ENCODE measurements around the gene FFAR2.
"Not testable (repeated sequence)": the region's sequence is repeated elsewhere in the genome, so short reads cannot be mapped to it uniquely, and the experiment has no call there.

Gene FFAR2

GRCh38 chr19:35423406-35423805 lies 24.7 kb upstream of the FFAR2 start:
- H3K27me3 ChIP-seq (replicated peaks; ENCODE audit: control insufficient read depth, insufficient read depth, low read length, poor library complexity, severe bottlenecking); H3K4me3 ChIP-seq (ENCODE audit: insufficient read depth, low read depth, low read length, poor library complexity, severe bottlenecking); H3K27ac ChIP-seq (ENCODE audit: insufficient read depth, low read length, poor library complexity, severe bottlenecking); DNase-seq; H3K9me3 ChIP-seq (ENCODE audit: control insufficient read depth, low read length); H3K36me3 ChIP-seq (ENCODE audit: control insufficient read depth, insufficient read depth, low read length); H3K4me1 ChIP-seq (ENCODE audit: control insufficient read depth, insufficient read depth, low read length, poor library complexity, severe bottlenecking): not testable (repeated sequence)

- DNase-seq = no peak
- Histone ChIP-seq H3K9me3 (ENCODE audit: control insufficient read depth, low read length) (no peaks in the 10 kb centered on the region), H3K27ac (ENCODE audit: insufficient read depth, low read length, poor library complexity, severe bottlenecking) (no peak overlapping the region)
Observed at GRCh38 chr19:35425682-35426081, 22.4 kb upstream of the FFAR2 start.

GRCh38 chr19:35427187-35427586 lies 20.9 kb upstream of the FFAR2 start:
- peaks cover 5% of the 10 kb centered on the region for H3K9me3 ChIP-seq (ENCODE audit: control insufficient read depth, low read length)
- no peak overlapping the region for H3K27ac ChIP-seq (ENCODE audit: insufficient read depth, low read length, poor library complexity, severe bottlenecking)
- H3K27me3 ChIP-seq (replicated peaks; ENCODE audit: control insufficient read depth, insufficient read depth, low read length, poor library complexity, severe bottlenecking) = no peaks in the 10 kb centered on the region
- no peaks in the 10 kb centered on the region for H3K36me3 ChIP-seq (ENCODE audit: control insufficient read depth, insufficient read depth, low read length)
- no peak for DNase-seq
- H3K4me3 ChIP-seq (ENCODE audit: insufficient read depth, low read depth, low read length, poor library complexity, severe bottlenecking) = no peak overlapping the region
- H3K4me1 ChIP-seq (ENCODE audit: control insufficient read depth, insufficient read depth, low read length, poor library complexity, severe bottlenecking) = no peaks in the 10 kb centered on the region

More at GRCh38 chr19:35425682-35426081, 22.4 kb upstream of the FFAR2 start:
- no peaks in the 10 kb centered on the region for H3K4me1 ChIP-seq (ENCODE audit: control insufficient read depth, insufficient read depth, low read length, poor library complexity, severe bottlenecking)
- no peaks in the 10 kb centered on the region for H3K36me3 ChIP-seq (ENCODE audit: control insufficient read depth, insufficient read depth, low read length)
- no peaks in the 10 kb centered on the region for H3K27me3 ChIP-seq (replicated peaks; ENCODE audit: control insufficient read depth, insufficient read depth, low read length, poor library complexity, severe bottlenecking)
- H3K4me3 ChIP-seq (ENCODE audit: insufficient read depth, low read depth, low read length, poor library complexity, severe bottlenecking) = no peak overlapping the region

- no peaks in the 10 kb centered on the region for H3K36me3 ChIP-seq (ENCODE audit: control insufficient read depth, insufficient read depth, low read length)
- H3K27ac ChIP-seq (ENCODE audit: insufficient read depth, low read length, poor library complexity, severe bottlenecking) = no peak overlapping the region
- peaks cover 5% of the 10 kb centered on the region for H3K9me3 ChIP-seq (ENCODE audit: control insufficient read depth, low read length)
- no peak for DNase-seq
- H3K27me3 ChIP-seq (replicated peaks; ENCODE audit: control insufficient read depth, insufficient read depth, low read length, poor library complexity, severe bottlenecking) = no peaks in the 10 kb centered on the region
- H3K4me3 ChIP-seq (ENCODE audit: insufficient read depth, low read depth, low read length, poor library complexity, severe bottlenecking) = no peak overlapping the region
- H3K4me1 ChIP-seq (ENCODE audit: control insufficient read depth, insufficient read depth, low read length, poor library complexity, severe bottlenecking) = no peaks in the 10 kb centered on the region
Observed at GRCh38 chr19:35429698-35430408, 18.2 kb upstream of the FFAR2 start.

- Histone ChIP-seq H3K27ac (ENCODE audit: insufficient read depth, low read length, poor library complexity, severe bottlenecking) (no peak overlapping the region), H3K4me1 (ENCODE audit: control insufficient read depth, insufficient read depth, low read length, poor library complexity, severe bottlenecking) (no peaks in the 10 kb centered on the region), H3K27me3 (replicated peaks; ENCODE audit: control insufficient read depth, insufficient read depth, low read length, poor library complexity, severe bottlenecking) (no peaks in the 10 kb centered on the region), H3K36me3 (ENCODE audit: control insufficient read depth, insufficient read depth, low read length) (no peaks in the 10 kb centered on the region), H3K9me3 (ENCODE audit: control insufficient read depth, low read length) (peaks cover 5% of the 10 kb centered on the region), H3K4me3 (ENCODE audit: insufficient read depth, low read depth, low read length, poor library complexity, severe bottlenecking) (no peak overlapping the region)
- no peak for DNase-seq
Observed at GRCh38 chr19:35430409-35431144, 17.5 kb upstream of the FFAR2 start.

- H3K36me3 ChIP-seq (ENCODE audit: control insufficient read depth, insufficient read depth, low read length) = no peaks in the 10 kb centered on the region
- no peak for DNase-seq
- peaks cover 5% of the 10 kb centered on the region for H3K9me3 ChIP-seq (ENCODE audit: control insufficient read depth, low read length)
- H3K4me3 ChIP-seq (ENCODE audit: insufficient read depth, low read depth, low read length, poor library complexity, severe bottlenecking) = no peak overlapping the region
- no peaks in the 10 kb centered on the region for H3K27me3 ChIP-seq (replicated peaks; ENCODE audit: control insufficient read depth, insufficient read depth, low read length, poor library complexity, severe bottlenecking)
- no peak overlapping the region for H3K27ac ChIP-seq (ENCODE audit: insufficient read depth, low read length, poor library complexity, severe bottlenecking)
- H3K4me1 ChIP-seq (ENCODE audit: control insufficient read depth, insufficient read depth, low read length, poor library complexity, severe bottlenecking) = no peaks in the 10 kb centered on the region
Observed at GRCh38 chr19:35431145-35431807, 16.8 kb upstream of the FFAR2 start.

- H3K36me3 ChIP-seq (ENCODE audit: control insufficient read depth, insufficient read depth, low read length) = no peaks in the 10 kb centered on the region
- peaks cover 6% of the 10 kb centered on the region for H3K4me1 ChIP-seq (ENCODE audit: control insufficient read depth, insufficient read depth, low read length, poor library complexity, severe bottlenecking)
- DNase-seq = no peak
- H3K27me3 ChIP-seq (replicated peaks; ENCODE audit: control insufficient read depth, insufficient read depth, low read length, poor library complexity, severe bottlenecking) = no peaks in the 10 kb centered on the region
- no peak overlapping the region for H3K4me3 ChIP-seq (ENCODE audit: insufficient read depth, low read depth, low read length, poor library complexity, severe bottlenecking)
- no peak overlapping the region for H3K27ac ChIP-seq (ENCODE audit: insufficient read depth, low read length, poor library complexity, severe bottlenecking)
- peaks cover 5% of the 10 kb centered on the region for H3K9me3 ChIP-seq (ENCODE audit: control insufficient read depth, low read length)
Observed at GRCh38 chr19:35432911-35433310, 15.1 kb upstream of the FFAR2 start.

- no peak for DNase-seq
- no peaks in the 10 kb centered on the region for H3K36me3 ChIP-seq (ENCODE audit: control insufficient read depth, insufficient read depth, low read length)
Observed at GRCh38 chr19:35433448-35433847, 14.6 kb upstream of the FFAR2 start.

GRCh38 chr19:35435896-35436295 lies 12.2 kb upstream of the FFAR2 start:
- Histone ChIP-seq H3K27me3 (replicated peaks; ENCODE audit: control insufficient read depth, insufficient read depth, low read length, poor library complexity, severe bottlenecking) (no peaks in the 10 kb centered on the region), H3K9me3 (ENCODE audit: control insufficient read depth, low read length) (peaks cover 5% of the 10 kb centered on the region), H3K4me1 (ENCODE audit: control insufficient read depth, insufficient read depth, low read length, poor library complexity, severe bottlenecking) (peaks cover 6% of the 10 kb centered on the region), H3K27ac (ENCODE audit: insufficient read depth, low read length, poor library complexity, severe bottlenecking) (no peak overlapping the region), H3K4me3 (ENCODE audit: insufficient read depth, low read depth, low read length, poor library complexity, severe bottlenecking) (no peak overlapping the region), H3K36me3 (ENCODE audit: control insufficient read depth, insufficient read depth, low read length) (no peaks in the 10 kb centered on the region)
- DNase-seq = no peak

More at GRCh38 chr19:35433448-35433847, 14.6 kb upstream of the FFAR2 start:
- H3K27me3 ChIP-seq (replicated peaks; ENCODE audit: control insufficient read depth, insufficient read depth, low read length, poor library complexity, severe bottlenecking) = no peaks in the 10 kb centered on the region
- H3K4me1 ChIP-seq (ENCODE audit: control insufficient read depth, insufficient read depth, low read length, poor library complexity, severe bottlenecking) = peaks cover 6% of the 10 kb centered on the region
- H3K9me3 ChIP-seq (ENCODE audit: control insufficient read depth, low read length) = peaks cover 5% of the 10 kb centered on the region
- H3K27ac ChIP-seq (ENCODE audit: insufficient read depth, low read length, poor library complexity, severe bottlenecking) = no peak overlapping the region
- no peak overlapping the region for H3K4me3 ChIP-seq (ENCODE audit: insufficient read depth, low read depth, low read length, poor library complexity, severe bottlenecking)
